Myocyte (in vitro differentiated cells): ENCODE measurements around the gene PTS. TPM values are rescaled to one million over a fixed set of nuclear protein-coding genes. Genes with fewer than 3 reads are reported as not detected.
"Not testable (repeated sequence)": the region's sequence is repeated elsewhere in the genome, so short reads cannot be mapped to it uniquely, and the experiment has no call there.

Experiments used
- DNase-seq: peaks from one replicate; pipeline ENCODE4 v3.0.0-alpha.2; 2012; ENCODE audit warnings: low read depth
- polyA plus RNA-seq: library from polyadenylated mRNA; unstranded; fragments of >200 nt; gene quantifications from one replicate; pipeline ENCODE4 v1.2.1, GENCODE V29; 2012; ENCODE audit warnings: missing spikeins
- total RNA-seq: library from RNA; depleted of rRNA; stranded (reverse); fragments of >200 nt; gene quantifications from 2 replicates; pipeline ENCODE4 v1.2.3, GENCODE V29; 2014

Gene PTS
- 27.9 and 32.8 TPM in 2 replicates for total RNA-seq
- 45.8 TPM for polyA plus RNA-seq

GRCh38 chr11:112226062-112226830 lies at the start of gene PTS:
TSS of gene PTS (plus strand) at chr11:112226428. CDS start at chr11:112226444, 16 bp downstream.
- DNase-seq = peak; percentile 93

GRCh38 chr11:112177589-112177988 lies 48.6 kb upstream of the PTS start:
- no peak for DNase-seq

- DNase-seq = no peak
These were observed 47.8 kb upstream of the PTS start for GRCh38 chr11:112178428-112178827.

GRCh38 chr11:112178936-112179335 lies 47.3 kb upstream of the PTS start:
- no peak for DNase-seq

GRCh38 chr11:112179601-112180000 lies 46.6 kb upstream of the PTS start:
- no peak for DNase-seq

GRCh38 chr11:112182867-112183266 lies 43.4 kb upstream of the PTS start:
- DNase-seq = no peak

- peak; percentile 74 for DNase-seq
These were observed 40.3 kb upstream of the PTS start for GRCh38 chr11:112185883-112186282.

GRCh38 chr11:112186304-112186703 lies 39.9 kb upstream of the PTS start:
- DNase-seq = no peak

GRCh38 chr11:112195113-112195512 lies 31.1 kb upstream of the PTS start:
- DNase-seq = not testable (repeated sequence)

- DNase-seq = no peak
These were observed 30.3 kb upstream of the PTS start for GRCh38 chr11:112195951-112196351.

GRCh38 chr11:112196519-112197087 lies 29.6 kb upstream of the PTS start:
- DNase-seq = no peak

- not testable (repeated sequence) for DNase-seq
These were observed 27.1 kb upstream of the PTS start for GRCh38 chr11:112199101-112199500.

GRCh38 chr11:112200252-112200651 lies 26.0 kb upstream of the PTS start:
- DNase-seq = no peak

GRCh38 chr11:112206071-112206470 lies 20.2 kb upstream of the PTS start:
- DNase-seq = no peak

- DNase-seq = no peak
These were observed 15.3 kb upstream of the PTS start for GRCh38 chr11:112210890-112211289.

GRCh38 chr11:112211536-112211935 lies 14.7 kb upstream of the PTS start:
- DNase-seq = no peak

GRCh38 chr11:112212290-112212689 lies 13.9 kb upstream of the PTS start:
- no peak for DNase-seq

GRCh38 chr11:112212710-112213109 lies 13.5 kb upstream of the PTS start:
- no peak for DNase-seq

- DNase-seq = no peak
These were observed 12.5 kb upstream of the PTS start for GRCh38 chr11:112213753-112214152.

GRCh38 chr11:112215621-112216020 lies 10.6 kb upstream of the PTS start:
- DNase-seq = no peak

- DNase-seq = no peak
These were observed 9.6 kb upstream of the PTS start for GRCh38 chr11:112216561-112217105.

GRCh38 chr11:112219476-112220232 lies 6.6 kb upstream of the PTS start:
- DNase-seq = peak; percentile 85
